Upper lobe of left lung (tissue), 6 donors: Measurements from ENCODE around the gene SERPINA9. TPM values are rescaled to one million over a fixed set of nuclear protein-coding genes. Genes with fewer than 3 reads are reported as not detected.

Source experiments
- ATAC-seq, 2 donors: fragments of 200-7000 bp; cut with Tn5 transposase; one replicate each; pipeline ENCODE4 v1.9.1; 2022; ENCODE audit warnings: mild to moderate bottlenecking in 2 of 2, moderate library complexity in 2 of 2; ENCODE audit not compliant: low FRiP score in 2 of 2
- DNase-seq, 2 donors: peaks; one replicate each; pipeline ENCODE4 v3.0.0-alpha.2; 2019 to 2020
- H3K27ac ChIP-seq, 4 donors: fragments of 200-600 bp; sonication (generic); one replicate each; pipeline ENCODE4 v1.5.1; 2016 to 2019
- H3K27me3 ChIP-seq, 4 donors: fragments of 200-600 bp; sonication (generic); one replicate each; pipeline ENCODE4 v1.5.1; 2017 to 2019
- H3K36me3 ChIP-seq, 4 donors: fragments of 200-600 bp; sonication (generic); one replicate each; pipeline ENCODE4 v1.5.1; 2016 to 2019
- H3K4me1 ChIP-seq, 4 donors: fragments of 200-600 bp; sonication (generic); one replicate each; pipeline ENCODE4 v1.5.1; 2018 to 2019
- H3K4me3 ChIP-seq, 4 donors: fragments of 200-600 bp; sonication (generic); one replicate each; pipeline ENCODE4 v1.5.1; 2017 to 2019; ENCODE audit warnings: mild to moderate bottlenecking in 2 of 4, moderate library complexity in 1 of 4
- H3K9me3 ChIP-seq, 4 donors: fragments of 200-600 bp; sonication (generic); one replicate each; pipeline ENCODE4 v1.5.1; 2018 to 2019
- CTCF ChIP-seq, 6 experiments: fragments of 450-650 bp in 4 of 6; fragments of 200-600 bp in 2 of 6; sonication (generic) in 2 of 6; IDR thresholded peaks; one replicate each; pipeline ENCODE4 v1.5.1; 2016 to 2019; ENCODE audit warnings: antibody characterized with exemption in 6 of 6
- EP300 ChIP-seq, 4 donors: sonication (generic); formaldehyde crosslinking; IDR thresholded peaks; one replicate each; pipeline ENCODE4 v1.5.1; 2017; ENCODE audit warnings: antibody characterized with exemption in 4 of 4, control low read depth in 2 of 4
- POLR2A ChIP-seq, 4 donors: fragments of 450-650 bp; IDR thresholded peaks; one replicate each; pipeline ENCODE4 v1.5.1; 2016 to 2017; ENCODE audit warnings: antibody characterized with exemption in 4 of 4, mild to moderate bottlenecking in 2 of 4
- POLR2AphosphoS5 ChIP-seq, 2 donors: sonication (generic); formaldehyde crosslinking; IDR thresholded peaks; one replicate each; pipeline ENCODE4 v1.5.1; 2017; ENCODE audit warnings: antibody characterized with exemption in 2 of 2
- WGBS, 2 donors: methylation state at CpG; one replicate each; pipeline ENCODE4 v1.1.5; 2017 to 2018; 5-methylcytosine and 5-hydroxymethylcytosine counted together
- total RNA-seq, 6 donors: library from RNA; depleted of rRNA in 4 of 6; stranded (reverse); fragments of >200 nt in 4 of 6; gene quantifications; one replicate each; pipeline versions ENCODE4 v1.1.0 to v1.2.1, GENCODE V29; 2016 to 2021
- donor health status: DM: no; HTN: no; CAD: no; lungs with moderate emphysema.
- donor health status: DM: no; HTN: yes; CAD: no; lungs with severe emphysema.

SERPINA9 gene
- total RNA-seq, 6 donors from 2014 or later: 0.14 TPM; not detected in 5

GRCh38 chr14:94441531-94442205, 34.3 kb downstream of the SERPINA9 start:
- no peak for DNase-seq

DNA sequence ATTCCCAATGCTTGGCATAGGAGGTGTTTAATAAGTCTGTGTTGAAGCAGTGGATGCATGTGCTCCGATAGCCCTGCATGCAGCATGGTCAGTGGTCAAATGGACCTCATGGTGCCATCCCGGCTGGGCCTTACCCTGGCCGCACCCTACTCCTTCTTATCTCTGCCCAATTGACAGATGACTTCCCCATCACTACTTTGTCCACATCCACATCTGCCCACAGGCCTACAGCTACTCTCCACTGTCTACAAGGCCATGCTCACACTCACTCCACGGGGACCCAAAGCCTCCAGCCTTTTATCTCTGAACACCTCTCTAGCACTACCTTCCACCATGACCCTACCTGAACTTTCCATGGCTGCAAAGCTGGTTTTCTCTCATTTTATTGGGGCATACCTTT, 34.9 kb downstream of the SERPINA9 start:
- DNase-seq: no peak
- H3K4me3 ChIP-seq: no peak overlapping the region
- no peak overlapping the region for H3K27ac ChIP-seq
- H3K27me3 ChIP-seq: no peaks in the 10 kb centered on the region
- WGBS, 2 donors: 86 to 96% methylated on average over 4 of the region's 4 CpGs
- H3K36me3 ChIP-seq: no peaks in the 10 kb centered on the region
- no peak for TF ChIP-seq EP300 (IDR thresholded peaks at IDR 0.05)
- TF ChIP-seq POLR2A (IDR thresholded peaks at IDR 0.05): no peak
- no peak for TF ChIP-seq CTCF (IDR thresholded peaks at IDR 0.05)
- no peak for TF ChIP-seq POLR2AphosphoS5 (IDR thresholded peaks at IDR 0.05)
- H3K4me1 ChIP-seq: no peaks in the 10 kb centered on the region
- no peaks in the 10 kb centered on the region for H3K9me3 ChIP-seq
- ATAC-seq: peak in 1 of 2 donors; percentile 8

More at GRCh38 chr14:94441531-94442205, 34.3 kb downstream of the SERPINA9 start:
- Histone ChIP-seq H3K27me3 (no peaks in the 10 kb centered on the region), H3K36me3 (no peaks in the 10 kb centered on the region), H3K27ac (no peak overlapping the region), H3K9me3 (no peaks in the 10 kb centered on the region), H3K4me3 (no peak overlapping the region), H3K4me1 (no peaks in the 10 kb centered on the region)
- no peak for TF ChIP-seq POLR2A (IDR thresholded peaks at IDR 0.05)
- no peak for TF ChIP-seq EP300 (IDR thresholded peaks at IDR 0.05)
- TF ChIP-seq POLR2AphosphoS5 (IDR thresholded peaks at IDR 0.05): no peak
- no peak for TF ChIP-seq CTCF (IDR thresholded peaks at IDR 0.05)
- no peak for ATAC-seq
- WGBS, 2 donors: 91 to 93% methylated on average over 12 of the region's 12 CpGs

DNA sequence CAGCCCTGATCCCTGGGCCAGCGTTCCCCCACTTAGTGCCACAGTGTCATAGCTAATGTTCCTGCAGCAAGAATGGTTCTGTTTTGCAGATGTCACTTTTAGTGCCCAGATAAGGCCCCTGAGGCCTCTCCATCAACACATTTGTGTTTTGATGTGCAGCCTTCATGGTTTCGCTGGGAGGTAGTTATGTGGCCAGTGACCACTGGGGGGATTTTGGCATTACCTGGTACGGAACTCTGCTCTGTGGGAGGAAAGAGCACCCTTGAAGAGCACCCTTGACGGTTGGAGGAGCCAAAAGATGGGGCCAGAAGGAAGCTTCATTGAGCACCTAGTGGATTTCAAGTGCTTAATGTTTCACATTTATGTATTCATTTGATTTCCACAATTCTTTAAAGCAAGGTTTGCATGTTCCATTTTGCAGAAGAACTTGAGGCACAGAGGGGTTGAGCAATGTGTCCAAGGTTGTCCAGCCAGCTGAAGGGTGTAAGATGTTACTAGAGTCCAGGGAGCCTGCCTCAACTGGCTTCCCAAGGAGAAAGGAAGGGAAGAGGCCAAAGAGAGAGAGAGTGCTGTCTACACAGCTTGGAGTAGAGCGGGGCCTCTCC, 36.4 kb downstream of the SERPINA9 start:
- ATAC-seq (no peak), DNase-seq (no peak)
- H3K4me3 ChIP-seq: no peak overlapping the region
- WGBS, 2 donors: 68 to 81% methylated on average over 5 of the region's 5 CpGs
- no peak overlapping the region for H3K27ac ChIP-seq
- H3K4me1 ChIP-seq: no peaks in the 10 kb centered on the region
- H3K36me3 ChIP-seq: no peaks in the 10 kb centered on the region
- no peaks in the 10 kb centered on the region for H3K27me3 ChIP-seq
- TF ChIP-seq POLR2AphosphoS5 (IDR thresholded peaks at IDR 0.05) (no peak), POLR2A (IDR thresholded peaks at IDR 0.05) (no peak), EP300 (IDR thresholded peaks at IDR 0.05) (no peak), CTCF (IDR thresholded peaks at IDR 0.05) (no peak)
- no peaks in the 10 kb centered on the region for H3K9me3 ChIP-seq

- no peak overlapping the region for H3K4me3 ChIP-seq
- DNase-seq (no peak), ATAC-seq (no peak)
- WGBS, 2 donors: 73 to 84% methylated on average over 2 of the region's 2 CpGs
- H3K27me3 ChIP-seq: no peaks in the 10 kb centered on the region
- H3K36me3 ChIP-seq: no peaks in the 10 kb centered on the region
- H3K4me1 ChIP-seq: no peaks in the 10 kb centered on the region
- H3K9me3 ChIP-seq: peaks cover 0 to 4% (median 0%) of the 10 kb centered on the region in 4 donors
- no peak overlapping the region for H3K27ac ChIP-seq
- no peak for TF ChIP-seq POLR2AphosphoS5 (IDR thresholded peaks at IDR 0.05)
- no peak for TF ChIP-seq POLR2A (IDR thresholded peaks at IDR 0.05)
- TF ChIP-seq CTCF (IDR thresholded peaks at IDR 0.05): no peak
- TF ChIP-seq EP300 (IDR thresholded peaks at IDR 0.05): no peak
Measured at GRCh38 chr14:94428610-94429009, 47.4 kb downstream of the SERPINA9 start.
